K562 (cell line): Measurements from ENCODE around the gene LENG8. TPM values are rescaled to one million over a fixed set of nuclear protein-coding genes. Genes with fewer than 3 reads are reported as not detected.
A peak's percentile ranks its signal among the peaks of the same experiment; 100 is the strongest.

ENCODE experiments used
- CBX2 ChIP-seq: fragments of 200-600 bp; sonication (generic); IDR thresholded peaks from one replicate; pipeline ENCODE4 v1.6.1; 2012; ENCODE audit warnings: mild to moderate bottlenecking, low read length, inconsistent platforms; ENCODE audit not compliant: insufficient read depth, poor library complexity, severe bottlenecking
- CREB1 ChIP-seq, 2 experiments: sonication (generic) in 1 of 2; formaldehyde crosslinking in 1 of 2; IDR thresholded peaks; 2 replicates each; pipeline versions ENCODE4 v1.6.1 to v1.8.0; 2012 to 2022; ENCODE audit warnings: inconsistent platforms in 1 of 2, mild to moderate bottlenecking in 1 of 2, missing genetic modification reagents in 1 of 2, moderate library complexity in 1 of 2
- CSDE1 ChIP-seq, 2 experiments: fragments of 450-650 bp; IDR thresholded peaks; 2 replicates each; pipeline ENCODE4 v1.6.1; 2016; ENCODE audit warnings: mild to moderate bottlenecking in 1 of 2
- CTCF ChIP-seq, 3 experiments: IDR thresholded peaks in 2 of 3; conservative IDR thresholded peaks in 1 of 3; 2 replicates each; pipeline ENCODE4 v1.5.1; 2011 to 2012; ENCODE audit warnings: low read length in 3 of 3, mild to moderate bottlenecking in 3 of 3, control low read depth in 2 of 3, improper control_type of control experiment in 1 of 3, inconsistent platforms in 1 of 3, low read depth in 1 of 3, mixed read lengths in 1 of 3, moderate library complexity in 1 of 3; ENCODE audit not compliant: insufficient read depth in 2 of 3
- ETS1 ChIP-seq: conservative IDR thresholded peaks from 2 replicates; pipeline ENCODE4 v1.6.1; 2011; ENCODE audit warnings: low read depth, mild to moderate bottlenecking, low read length; ENCODE audit not compliant: control insufficient read depth
- FOXM1 ChIP-seq, 2 experiments: fragments of 450-650 bp in 1 of 2; sonication (generic) in 1 of 2; formaldehyde crosslinking in 1 of 2; IDR thresholded peaks; 2 replicates each; pipeline versions ENCODE4 v1.6.1 to v1.9.0; 2017 to 2022; ENCODE audit warnings: low read depth in 2 of 2, mild to moderate bottlenecking in 2 of 2, missing genetic modification reagents in 1 of 2, moderate library complexity in 1 of 2
- POLR3A ChIP-seq: IDR thresholded peaks from 2 replicates; pipeline ENCODE4 v1.6.1; 2011; ENCODE audit warnings: borderline replicate concordance, mild to moderate bottlenecking, moderate library complexity; ENCODE audit not compliant: insufficient read length, insufficient read depth; ENCODE audit errors: extremely low read depth
- TCF15 ChIP-seq: fragments of 250-450 bp; sonication (Bioruptor Pico); IDR thresholded peaks from 2 replicates; pipeline ENCODE4 v1.8.0; 2022; ENCODE audit warnings: moderate library complexity, mild to moderate bottlenecking, inconsistent platforms
- ZBTB26 ChIP-seq: fragments of 450-650 bp; formaldehyde crosslinking; IDR thresholded peaks from 2 replicates; pipeline ENCODE4 v1.4.0; 2022; ENCODE audit warnings: missing genetic modification characterization
- ZBTB7A ChIP-seq: IDR thresholded peaks from 2 replicates; pipeline ENCODE4 v1.6.1; 2011; ENCODE audit warnings: low read depth, mild to moderate bottlenecking, low read length, moderate library complexity, borderline replicate concordance; ENCODE audit not compliant: control insufficient read depth
- ZKSCAN1 ChIP-seq: fragments of 150-350 bp; IDR thresholded peaks from 2 replicates; pipeline ENCODE4 v1.6.1; 2016; ENCODE audit warnings: low read depth, low read length
- ZNF277 ChIP-seq: fragments of 250-450 bp; sonication (Bioruptor Pico); IDR thresholded peaks from 2 replicates; pipeline ENCODE4 v1.8.0; 2022; ENCODE audit warnings: inconsistent platforms, mild to moderate bottlenecking, moderate library complexity, borderline replicate concordance
- ZNF398 ChIP-seq: fragments of 250-450 bp; sonication (Bioruptor Pico); IDR thresholded peaks from 2 replicates; pipeline ENCODE4 v1.8.0; 2021; ENCODE audit warnings: moderate library complexity, mild to moderate bottlenecking, inconsistent platforms
- polyA plus RNA-seq, 8 experiments: library from polyadenylated mRNA; depleted of rRNA in 4 of 8; stranded (reverse) in 5 of 8; unstranded in 3 of 8; fragments of >200 nt; fragmentation: Nextera tagmentation in 2 of 8; fragmentation: Illumina TruSeq in 1 of 8; extraction: Ambion mirVana in 2 of 8; extraction: Trizol in 1 of 8; gene quantifications; 2 replicates each; pipeline versions ENCODE4 v1.2.1 to v1.2.3, GENCODE V29; 2011 to 2014; ENCODE audit warnings: inconsistent platforms in 1 of 8, missing spikeins in 1 of 8
- total RNA-seq, 7 experiments: library from RNA; depleted of rRNA in 6 of 7; stranded (reverse); fragments of >200 nt in 6 of 7; fragmentation: Illumina TruSeq in 2 of 7; extraction: Trizol in 2 of 7; gene quantifications; 2 replicates each; pipeline versions ENCODE4 v1.2.1 to v1.2.3, GENCODE V29; 2011 to 2021; ENCODE audit warnings: low replicate concordance in 1 of 7

Gene LENG8
- total and polyA plus RNA-seq, 9 of the 15 experiments (the other 6 are each of a cell fraction or from before 2014, with no cell fraction given), result 0.74 to 146 (median 28.1) TPM

- TF ChIP-seq CREB1 (IDR thresholded peaks at IDR 0.05) (peak; percentile 94), CREB1 (CRISPR knock-in tag; IDR thresholded peaks at IDR 0.05) (peak; percentile 93), ZNF398 (CRISPR knock-in tag) (no peak), CBX2 (no peak), POLR3A (no peak), ETS1 (0 out of 2 replicates have a peak, but pooled peaks have one; percentile 51), ZBTB7A (peak; percentile 66; the same call in 1 of the 2 replicates), FOXM1 (IDR thresholded peaks at IDR 0.05; ENCODE audit: low read depth) (peak; percentile 56; the same call in 1 of the 2 replicates), FOXM1 (CRISPR knock-in tag; IDR thresholded peaks at IDR 0.05; ENCODE audit: low read depth) (no peak), TCF15 (no peak), CTCF (IDR thresholded peaks at IDR 0.05 in 2 of 3, conservative IDR thresholded peaks at IDR 0.05 in 1 of 3; ENCODE audit: insufficient read depth in 2 of 3, low read depth in 1 of 3, low read length in 3 of 3) (peak in 2 of 3 experiments; percentile 5 to 6; a peak in 1 of 6 replicates), ZKSCAN1 (peak; percentile 38; the same call in 1 of the 2 replicates), ZBTB26 (no peak), CSDE1 (IDR thresholded peaks at IDR 0.05) (no peak), ZNF277 (CRISPR knock-in tag) (no peak)
Observed at GRCh38 chr19:54464630-54465425, 15.8 kb downstream of the LENG8 start (continued).
